Measurements from ENCODE around the gene ADGRF1.
"Not testable (repeated sequence)": the region's sequence is repeated elsewhere in the genome, so short reads cannot be mapped to it uniquely, and the experiment has no call there.

The ADGRF1 gene

GRCh38 chr6:47057830-47058540, 15.9 kb upstream of the ADGRF1 start:
- H3K4me3 ChIP-seq (ENCODE audit: low read length): no peak overlapping the region
- peaks cover 10% of the 10 kb centered on the region for H3K4me1 ChIP-seq (ENCODE audit: control insufficient read depth, insufficient read depth, low read length)
- no peaks in the 10 kb centered on the region for H3K27me3 ChIP-seq (ENCODE audit: control insufficient read depth, insufficient read depth, low read length)
- H3K36me3 ChIP-seq (ENCODE audit: control insufficient read depth, insufficient read depth, low read length): no peaks in the 10 kb centered on the region
- H3K9me3 ChIP-seq (ENCODE audit: control insufficient read depth, low read length): no peaks in the 10 kb centered on the region
- no peak overlapping the region for H3K9ac ChIP-seq (ENCODE audit: low read length)

DNA sequence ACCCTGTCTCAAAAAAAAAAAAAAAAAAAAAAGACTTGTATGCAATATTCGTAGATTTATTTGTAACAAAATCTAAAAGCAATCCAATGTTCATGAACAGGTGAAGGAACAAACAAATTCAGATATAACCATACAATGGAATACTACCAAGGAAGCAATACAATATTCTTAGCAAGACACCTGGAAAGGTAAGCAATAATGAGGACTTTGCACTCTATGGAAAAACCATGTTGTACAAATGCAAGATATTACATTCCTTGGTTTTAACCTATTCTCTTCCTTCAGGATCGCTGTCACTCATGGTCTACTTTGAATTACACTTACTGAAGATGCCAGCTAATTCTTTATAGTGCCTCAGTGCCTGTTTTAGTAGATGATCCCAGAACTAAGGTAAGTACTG, 14.7 kb upstream of the ADGRF1 start:
- H3K9me3 ChIP-seq (ENCODE audit: control insufficient read depth, low read length): no peaks in the 10 kb centered on the region
- no peak overlapping the region for H3K4me3 ChIP-seq (ENCODE audit: low read length)
- H3K36me3 ChIP-seq (ENCODE audit: control insufficient read depth, insufficient read depth, low read length): no peaks in the 10 kb centered on the region
- H3K4me1 ChIP-seq (ENCODE audit: control insufficient read depth, insufficient read depth, low read length): peaks cover 7% of the 10 kb centered on the region
- H3K9ac ChIP-seq (ENCODE audit: low read length): no peak overlapping the region
- no peaks in the 10 kb centered on the region for H3K27me3 ChIP-seq (ENCODE audit: control insufficient read depth, insufficient read depth, low read length)

DNA sequence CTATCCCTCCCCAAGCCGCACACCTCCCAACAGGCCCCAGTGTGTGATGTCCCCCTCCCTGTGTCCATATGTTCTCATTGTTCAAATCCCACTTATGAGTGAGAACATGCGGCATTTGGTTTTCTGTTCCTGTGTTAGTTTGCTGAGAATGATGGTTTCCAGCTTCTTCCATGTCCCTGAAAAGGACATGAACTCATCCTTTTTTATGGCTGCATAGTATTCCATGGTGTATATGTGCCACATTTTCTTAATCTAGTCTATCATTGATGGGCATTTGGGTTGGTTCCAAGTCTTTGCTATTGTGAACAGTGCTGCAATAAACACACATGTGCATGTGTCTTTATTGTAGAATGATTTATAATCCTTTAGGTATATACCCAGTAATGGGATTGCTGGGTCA, 12.2 kb upstream of the ADGRF1 start:
- not testable (repeated sequence) for H3K9me3 ChIP-seq (ENCODE audit: control insufficient read depth, low read length); H3K27me3 ChIP-seq (ENCODE audit: control insufficient read depth, insufficient read depth, low read length); H3K4me1 ChIP-seq (ENCODE audit: control insufficient read depth, insufficient read depth, low read length); H3K36me3 ChIP-seq (ENCODE audit: control insufficient read depth, insufficient read depth, low read length); H3K4me3 ChIP-seq (ENCODE audit: low read length); H3K9ac ChIP-seq (ENCODE audit: low read length)

- Histone ChIP-seq H3K9ac (ENCODE audit: low read length) (no peak overlapping the region), H3K36me3 (ENCODE audit: control insufficient read depth, insufficient read depth, low read length) (no peaks in the 10 kb centered on the region), H3K4me1 (ENCODE audit: control insufficient read depth, insufficient read depth, low read length) (peaks cover 20% of the 10 kb centered on the region), H3K4me3 (ENCODE audit: low read length) (no peak overlapping the region), H3K9me3 (ENCODE audit: control insufficient read depth, low read length) (no peaks in the 10 kb centered on the region), H3K27me3 (ENCODE audit: control insufficient read depth, insufficient read depth, low read length) (no peaks in the 10 kb centered on the region)
Measured at GRCh38 chr6:47048638-47049037, 6.5 kb upstream of the ADGRF1 start.

DNA sequence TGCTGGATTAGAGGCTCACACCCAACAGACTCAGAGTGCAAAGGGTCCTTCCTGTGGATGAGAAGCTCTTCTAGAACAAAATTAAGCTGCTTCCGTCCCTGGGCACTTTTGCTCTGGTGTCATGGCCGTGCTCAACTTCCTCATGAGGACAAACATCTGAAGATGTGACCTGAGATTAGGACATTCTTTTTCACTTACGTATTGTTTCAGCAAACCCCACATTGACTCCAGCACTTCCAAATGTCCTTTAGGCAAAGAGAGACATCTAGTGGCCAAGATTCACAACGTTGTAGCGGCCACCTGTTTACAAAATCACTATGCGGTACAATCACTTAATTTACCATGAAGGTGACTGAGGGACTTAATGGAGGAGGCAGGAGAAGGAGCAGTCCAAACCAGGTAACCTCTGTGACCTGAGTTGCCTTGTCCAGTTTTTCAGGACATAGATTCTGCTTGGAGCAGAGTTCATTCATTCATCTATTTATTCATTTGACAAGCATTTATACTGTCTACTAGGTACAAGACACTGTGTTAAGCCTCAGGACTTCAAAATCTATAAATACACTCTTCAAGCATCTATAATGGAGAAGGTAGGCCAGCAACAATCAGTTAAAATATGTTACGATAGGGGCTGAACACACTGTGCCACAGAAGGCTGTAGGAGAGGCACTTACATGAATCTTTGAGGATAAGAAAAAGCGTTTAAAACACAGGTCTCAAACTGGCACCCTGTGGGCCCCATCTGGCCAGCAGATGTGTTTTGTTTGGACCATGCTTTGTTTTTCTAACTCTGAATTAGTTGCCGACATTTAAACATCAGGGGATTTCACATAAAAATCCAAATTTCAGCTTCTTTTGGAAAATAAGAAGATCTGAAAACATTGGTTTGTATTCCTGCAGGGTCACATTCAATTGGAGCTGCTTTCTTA, 5.6 kb upstream of the ADGRF1 start:
- peak overlapping the region; percentile 16 for H3K9ac ChIP-seq (ENCODE audit: low read length)
- H3K4me1 ChIP-seq (ENCODE audit: control insufficient read depth, insufficient read depth, low read length): peaks cover 21% of the 10 kb centered on the region
- no peaks in the 10 kb centered on the region for H3K9me3 ChIP-seq (ENCODE audit: control insufficient read depth, low read length)
- H3K36me3 ChIP-seq (ENCODE audit: control insufficient read depth, insufficient read depth, low read length): no peaks in the 10 kb centered on the region
- H3K27me3 ChIP-seq (ENCODE audit: control insufficient read depth, insufficient read depth, low read length): no peaks in the 10 kb centered on the region
- no peak overlapping the region for H3K4me3 ChIP-seq (ENCODE audit: low read length)

DNA sequence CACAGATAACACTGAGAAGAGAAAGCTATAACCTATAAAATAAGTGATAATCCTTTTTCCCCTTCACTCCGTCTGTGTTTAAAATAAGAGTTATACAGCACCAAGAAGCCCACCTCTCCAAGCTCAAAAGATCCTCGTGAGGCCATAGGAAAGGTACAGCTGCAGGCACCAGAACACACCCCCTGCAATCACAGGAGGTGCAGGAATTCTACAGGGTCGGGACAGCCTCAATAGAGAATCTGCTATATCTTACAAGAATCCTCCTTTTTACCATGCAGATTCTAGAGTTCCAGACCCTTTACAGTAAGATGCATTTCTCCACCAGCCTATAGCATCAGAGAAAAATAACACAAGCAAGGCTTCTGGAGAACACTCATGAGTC, 5.0 kb upstream of the ADGRF1 start:
- Histone ChIP-seq H3K36me3 (ENCODE audit: control insufficient read depth, insufficient read depth, low read length) (no peaks in the 10 kb centered on the region), H3K27me3 (ENCODE audit: control insufficient read depth, insufficient read depth, low read length) (no peaks in the 10 kb centered on the region), H3K9ac (ENCODE audit: low read length) (peak overlapping the region; percentile 16), H3K4me3 (ENCODE audit: low read length) (no peak overlapping the region), H3K9me3 (ENCODE audit: control insufficient read depth, low read length) (no peaks in the 10 kb centered on the region), H3K4me1 (ENCODE audit: control insufficient read depth, insufficient read depth, low read length) (peaks cover 28% of the 10 kb centered on the region)

DNA sequence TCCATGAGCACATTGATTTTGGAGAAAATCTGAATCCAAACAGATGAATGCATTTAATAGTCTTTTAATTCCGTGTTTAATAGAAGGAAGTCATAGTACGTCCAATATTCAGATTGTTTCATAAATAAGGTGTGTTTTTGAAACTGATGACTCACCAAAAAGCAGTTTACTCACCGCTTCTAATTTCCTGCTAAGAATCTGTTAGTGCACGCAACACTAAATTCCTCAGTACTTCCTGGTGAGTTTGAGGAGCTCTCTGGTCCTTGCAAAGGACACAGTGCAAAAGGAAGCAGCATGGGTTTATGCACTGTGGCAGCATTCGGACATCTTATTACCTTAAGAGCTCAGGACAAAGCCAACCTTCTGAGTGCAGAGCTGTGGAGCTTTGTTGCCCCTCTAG, 2.3 kb upstream of the ADGRF1 start:
- Histone ChIP-seq H3K4me1 (ENCODE audit: control insufficient read depth, insufficient read depth, low read length) (peaks cover 34% of the 10 kb centered on the region), H3K9ac (ENCODE audit: low read length) (no peak overlapping the region), H3K9me3 (ENCODE audit: control insufficient read depth, low read length) (no peaks in the 10 kb centered on the region), H3K27me3 (ENCODE audit: control insufficient read depth, insufficient read depth, low read length) (no peaks in the 10 kb centered on the region), H3K36me3 (ENCODE audit: control insufficient read depth, insufficient read depth, low read length) (no peaks in the 10 kb centered on the region), H3K4me3 (ENCODE audit: low read length) (no peak overlapping the region)

GRCh38 chr6:47043286-47043685, 1.2 kb upstream of the ADGRF1 start:
- Histone ChIP-seq H3K27me3 (ENCODE audit: control insufficient read depth, insufficient read depth, low read length) (no peaks in the 10 kb centered on the region), H3K4me1 (ENCODE audit: control insufficient read depth, insufficient read depth, low read length) (peaks cover 34% of the 10 kb centered on the region), H3K36me3 (ENCODE audit: control insufficient read depth, insufficient read depth, low read length) (no peaks in the 10 kb centered on the region), H3K4me3 (ENCODE audit: low read length) (no peak overlapping the region), H3K9me3 (ENCODE audit: control insufficient read depth, low read length) (no peaks in the 10 kb centered on the region), H3K9ac (ENCODE audit: low read length) (no peak overlapping the region)

DNA sequence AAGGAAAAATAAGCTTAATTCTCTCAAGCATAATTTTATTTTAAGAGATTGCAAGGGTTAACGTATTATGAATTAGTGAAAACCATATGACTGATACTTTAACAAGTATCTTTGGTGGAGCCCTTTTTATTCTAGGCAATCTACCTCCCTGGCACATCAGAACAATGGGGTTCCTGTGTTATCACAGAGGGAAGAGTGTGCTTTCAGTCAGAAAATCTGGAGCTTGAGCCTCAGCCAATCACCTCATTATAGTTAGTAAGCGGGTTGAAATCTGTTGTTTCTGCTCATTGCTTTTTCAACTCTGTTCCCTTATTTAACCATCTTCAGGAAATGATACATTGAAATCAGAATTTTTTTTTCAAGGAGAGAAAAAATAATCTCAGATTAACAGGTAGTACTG, 391 bp downstream of the ADGRF1 start:
- Histone ChIP-seq H3K36me3 (ENCODE audit: control insufficient read depth, insufficient read depth, low read length) (no peaks in the 10 kb centered on the region), H3K9me3 (ENCODE audit: control insufficient read depth, low read length) (no peaks in the 10 kb centered on the region), H3K4me3 (ENCODE audit: low read length) (no peak overlapping the region), H3K9ac (ENCODE audit: low read length) (no peak overlapping the region), H3K27me3 (ENCODE audit: control insufficient read depth, insufficient read depth, low read length) (no peaks in the 10 kb centered on the region), H3K4me1 (ENCODE audit: control insufficient read depth, insufficient read depth, low read length) (peaks cover 27% of the 10 kb centered on the region)

DNA sequence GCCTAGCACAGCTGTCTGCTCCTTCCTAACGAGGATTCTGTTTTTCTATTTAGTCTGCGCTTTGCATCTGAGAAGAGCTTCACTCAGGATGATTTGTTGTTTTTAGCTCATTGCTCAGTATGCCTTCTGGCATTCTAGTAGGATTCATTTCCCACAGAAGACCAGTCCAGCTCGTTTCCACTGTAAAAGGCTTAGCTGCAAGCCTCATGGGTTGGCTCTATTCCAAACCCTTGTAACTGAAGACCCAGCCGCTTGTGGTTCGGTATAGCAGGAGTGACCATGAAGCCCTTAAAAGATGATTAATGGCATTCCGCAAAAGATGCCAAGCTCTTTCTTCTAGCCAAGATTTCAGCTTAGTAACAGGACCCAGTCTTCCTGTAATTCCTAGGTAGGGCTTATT, 7.2 kb downstream of the ADGRF1 start:
- Histone ChIP-seq H3K9ac (ENCODE audit: low read length) (no peak overlapping the region), H3K36me3 (ENCODE audit: control insufficient read depth, insufficient read depth, low read length) (no peaks in the 10 kb centered on the region), H3K27me3 (ENCODE audit: control insufficient read depth, insufficient read depth, low read length) (peaks cover 4% of the 10 kb centered on the region), H3K9me3 (ENCODE audit: control insufficient read depth, low read length) (no peaks in the 10 kb centered on the region), H3K4me3 (ENCODE audit: low read length) (no peak overlapping the region), H3K4me1 (ENCODE audit: control insufficient read depth, insufficient read depth, low read length) (no peaks in the 10 kb centered on the region)

- Histone ChIP-seq H3K9ac (ENCODE audit: low read length) (no peak overlapping the region), H3K36me3 (ENCODE audit: control insufficient read depth, insufficient read depth, low read length) (no peaks in the 10 kb centered on the region), H3K9me3 (ENCODE audit: control insufficient read depth, low read length) (no peaks in the 10 kb centered on the region), H3K4me3 (ENCODE audit: low read length) (no peak overlapping the region), H3K4me1 (ENCODE audit: control insufficient read depth, insufficient read depth, low read length) (no peaks in the 10 kb centered on the region), H3K27me3 (ENCODE audit: control insufficient read depth, insufficient read depth, low read length) (peaks cover 4% of the 10 kb centered on the region)
Measured at GRCh38 chr6:47034421-47034820, 7.7 kb downstream of the ADGRF1 start.

GRCh38 chr6:47032974-47033765, 9.0 kb downstream of the ADGRF1 start:
- no peak overlapping the region for H3K4me3 ChIP-seq (ENCODE audit: low read length)
- no peaks in the 10 kb centered on the region for H3K4me1 ChIP-seq (ENCODE audit: control insufficient read depth, insufficient read depth, low read length)
- H3K9me3 ChIP-seq (ENCODE audit: control insufficient read depth, low read length): no peaks in the 10 kb centered on the region
- no peak overlapping the region for H3K9ac ChIP-seq (ENCODE audit: low read length)
- no peaks in the 10 kb centered on the region for H3K36me3 ChIP-seq (ENCODE audit: control insufficient read depth, insufficient read depth, low read length)
- H3K27me3 ChIP-seq (ENCODE audit: control insufficient read depth, insufficient read depth, low read length): peaks cover 4% of the 10 kb centered on the region

All from mucosa of stomach (tissue), 1 donor.